Measurements from ENCODE around the gene FBXL14.
A peak's percentile ranks its signal among the peaks of the same experiment; 100 is the strongest.

FBXL14 gene

GRCh38 chr12:1592444-1593173 is 1.8 kb downstream of the FBXL14 start:
- DNase-seq, result no peak

- no peak for DNase-seq
Observed at GRCh38 chr12:1591543-1591942, 2.8 kb downstream of the FBXL14 start.

GRCh38 chr12:1591034-1591433 is 3.3 kb downstream of the FBXL14 start:
- no peak for DNase-seq

GRCh38 chr12:1590221-1590979 is 4.0 kb downstream of the FBXL14 start:
- DNase-seq, result no peak

- DNase-seq, result no peak
Observed at GRCh38 chr12:1588575-1588947, 5.8 kb downstream of the FBXL14 start.

DNA sequence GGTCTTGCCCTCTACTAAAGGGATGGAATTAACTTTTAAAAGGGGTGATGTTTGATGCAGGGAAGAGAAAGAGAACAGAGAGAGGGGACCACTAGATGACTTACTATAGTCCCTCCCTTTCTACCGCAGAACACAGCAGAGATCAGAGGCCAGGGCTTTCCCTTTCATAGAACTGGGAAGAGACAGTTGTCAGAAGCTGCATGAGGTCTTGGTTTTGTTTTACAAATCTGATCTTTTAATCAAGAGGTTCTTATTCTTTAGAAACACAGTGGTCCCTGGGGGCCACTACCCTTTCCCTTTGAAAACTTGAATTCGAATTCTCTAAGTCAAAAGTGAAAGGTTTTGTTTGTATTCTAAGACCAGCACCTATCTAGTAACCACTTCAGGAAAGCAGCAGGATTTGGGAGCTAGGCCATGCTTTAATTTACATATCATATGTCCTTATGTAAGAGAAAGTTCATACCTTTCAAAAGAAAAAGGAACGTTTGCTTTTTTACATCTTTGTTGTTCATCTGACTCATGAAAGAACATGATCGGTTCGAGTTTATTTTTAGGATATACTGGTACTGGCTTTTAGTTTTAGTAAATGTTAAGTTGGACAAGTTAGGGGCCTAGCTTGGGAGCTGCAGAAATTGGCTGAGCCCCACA is 6.3 kb downstream of the FBXL14 start:
- no peak for DNase-seq

DNA sequence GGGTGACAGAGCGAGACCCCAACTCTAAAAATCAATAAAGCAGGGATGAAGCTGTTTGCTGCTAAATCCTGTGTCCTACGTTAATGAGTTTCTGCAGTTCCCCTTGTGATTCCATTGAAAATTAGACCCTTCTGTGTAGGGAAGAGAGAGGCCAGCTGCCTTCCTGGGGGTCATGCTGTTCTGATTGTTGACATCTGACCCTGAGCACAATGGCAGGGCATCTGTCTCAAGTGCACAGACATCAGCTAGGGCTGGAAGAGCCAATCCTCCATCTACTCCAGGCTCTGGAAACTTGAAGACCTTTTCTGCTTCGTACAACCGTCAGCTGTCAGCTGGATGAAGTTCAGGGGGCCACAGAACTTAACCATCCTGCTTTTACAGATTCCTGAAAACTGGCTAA is 10.1 kb downstream of the FBXL14 start:
- DNase-seq, result no peak

DNA sequence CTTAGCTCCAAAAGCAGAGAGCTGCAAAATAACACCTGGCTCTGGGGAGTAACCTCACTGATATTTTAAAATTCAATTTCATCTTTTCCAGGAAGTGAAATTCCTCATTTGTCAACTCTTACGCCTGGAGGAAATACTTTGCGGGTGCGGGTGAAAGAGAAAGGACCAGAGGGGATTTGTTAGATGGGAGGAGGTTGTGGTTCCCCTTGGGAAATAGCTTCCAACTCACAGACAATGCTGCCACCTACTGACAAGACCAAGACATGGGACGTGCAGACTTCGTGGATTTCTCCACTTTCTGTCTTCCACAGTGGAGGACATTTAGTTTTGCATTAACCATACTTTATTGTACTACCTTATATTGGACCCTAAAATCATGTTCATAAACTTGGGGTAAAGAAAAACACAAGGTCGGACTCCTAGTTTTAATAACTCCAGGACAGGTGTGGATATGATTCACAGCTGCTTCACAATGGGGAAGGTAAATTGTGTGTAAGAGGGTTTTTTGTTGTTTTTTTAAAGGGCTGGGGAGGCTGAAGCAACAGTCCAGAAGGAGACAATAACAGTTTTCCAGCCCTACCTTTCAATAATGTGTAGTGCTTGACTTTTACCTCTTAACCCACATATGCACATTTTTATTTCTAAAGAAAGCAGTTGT is 10.8 kb downstream of the FBXL14 start:
- peak; percentile 30 for DNase-seq

- DNase-seq, result no peak
Observed at GRCh38 chr12:1582709-1583050, 11.7 kb downstream of the FBXL14 start.

DNA sequence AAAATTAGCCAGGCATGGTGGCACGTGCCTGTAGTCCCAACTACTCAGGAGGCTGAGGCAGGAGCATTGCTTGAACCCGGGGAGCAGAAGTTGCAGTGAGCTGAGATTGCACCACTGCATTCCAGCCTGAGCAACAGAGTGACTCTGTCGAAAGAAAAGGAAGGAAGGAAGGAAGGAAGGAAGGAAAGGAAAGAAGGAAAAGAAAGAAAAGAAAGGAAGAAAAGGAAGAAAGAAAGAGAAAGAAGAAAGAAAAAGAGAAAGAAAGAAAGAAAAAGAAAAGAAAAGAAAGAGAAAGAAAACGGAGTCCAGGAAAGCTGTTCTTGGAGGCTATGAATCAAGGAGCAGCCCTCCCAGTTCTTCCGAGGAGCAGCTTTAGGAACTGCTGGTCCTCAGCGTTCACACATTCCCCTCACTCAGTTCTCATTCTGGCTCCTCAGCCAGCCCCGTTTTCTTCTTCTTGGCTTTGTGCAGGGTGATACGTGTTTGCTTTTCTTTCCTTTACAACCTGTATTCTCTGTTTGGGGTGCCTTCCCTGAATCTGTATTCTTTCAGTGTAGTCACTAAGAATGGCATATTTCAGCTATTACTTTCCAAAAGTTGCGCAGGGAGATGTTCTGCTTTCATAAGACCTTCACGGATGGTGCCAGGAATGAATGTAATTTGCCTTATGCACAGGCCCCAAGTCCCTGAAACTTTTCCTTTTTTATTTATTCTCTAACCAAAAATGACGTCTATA is 12.2 kb downstream of the FBXL14 start:
- DNase-seq, result no peak

DNA sequence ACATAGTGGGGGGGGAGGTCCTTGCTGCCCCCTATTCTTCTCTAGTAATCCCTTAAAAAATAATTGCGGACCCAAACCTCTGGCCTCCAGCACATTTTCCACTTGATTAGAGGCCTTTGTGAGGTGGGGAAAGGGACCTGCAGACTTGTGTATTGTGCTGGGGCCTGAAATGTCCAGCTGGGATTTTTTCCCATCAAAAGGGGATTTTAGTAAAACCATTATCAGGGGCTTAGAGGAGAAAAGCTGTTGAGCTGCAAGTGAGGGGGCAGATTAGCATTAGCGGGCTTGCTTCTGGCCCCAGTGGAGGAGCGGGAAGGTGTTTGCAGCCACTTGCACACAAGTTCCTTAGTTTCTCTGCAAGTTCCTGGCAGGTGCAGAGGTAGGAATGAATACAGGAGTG is 13.9 kb downstream of the FBXL14 start:
- no peak for DNase-seq

- DNase-seq, result no peak
Observed at GRCh38 chr12:1579651-1580435, 14.5 kb downstream of the FBXL14 start.

DNA sequence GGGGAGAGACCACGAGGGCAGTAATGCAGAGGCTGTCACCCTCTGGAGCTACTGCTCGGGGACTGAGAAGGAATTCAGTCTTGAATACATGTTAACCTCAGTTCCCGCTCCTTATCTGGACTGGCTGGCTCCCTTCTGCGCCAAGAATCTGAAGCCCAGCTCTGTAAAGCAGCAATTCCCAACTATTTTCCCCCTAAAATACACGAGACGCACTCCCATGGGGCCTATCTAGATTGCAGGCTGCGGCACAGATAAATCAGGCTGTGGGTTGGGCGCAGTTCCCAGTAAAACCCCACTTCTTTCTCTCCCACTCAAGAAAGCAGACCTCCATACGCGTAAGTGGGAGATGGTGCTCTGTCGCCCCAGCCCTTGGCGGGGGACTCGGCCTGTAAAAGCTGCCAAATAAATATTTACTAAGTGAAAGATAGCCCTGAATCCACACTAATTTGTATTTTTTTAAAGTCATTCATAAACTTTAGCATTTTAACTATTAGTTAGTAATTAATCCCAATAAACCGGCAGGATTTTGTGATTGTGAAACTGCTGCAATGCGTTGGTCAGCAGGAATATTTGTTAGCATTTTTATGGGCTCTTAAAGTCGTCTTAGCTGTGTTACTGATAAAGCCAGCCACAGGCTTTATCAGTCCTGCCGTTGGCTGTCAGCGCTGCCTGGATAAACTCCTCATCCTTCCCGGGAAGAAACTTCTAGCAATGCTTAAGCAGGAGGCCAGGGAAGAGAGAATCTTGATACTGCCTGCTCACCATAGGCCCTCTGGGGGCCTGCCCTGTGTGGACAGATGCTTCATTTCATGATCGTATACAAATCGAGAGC is 17.8 kb downstream of the FBXL14 start:
- DNase-seq, result no peak

GRCh38 chr12:1575408-1576401 is 18.7 kb downstream of the FBXL14 start:
- no peak for DNase-seq

DNA sequence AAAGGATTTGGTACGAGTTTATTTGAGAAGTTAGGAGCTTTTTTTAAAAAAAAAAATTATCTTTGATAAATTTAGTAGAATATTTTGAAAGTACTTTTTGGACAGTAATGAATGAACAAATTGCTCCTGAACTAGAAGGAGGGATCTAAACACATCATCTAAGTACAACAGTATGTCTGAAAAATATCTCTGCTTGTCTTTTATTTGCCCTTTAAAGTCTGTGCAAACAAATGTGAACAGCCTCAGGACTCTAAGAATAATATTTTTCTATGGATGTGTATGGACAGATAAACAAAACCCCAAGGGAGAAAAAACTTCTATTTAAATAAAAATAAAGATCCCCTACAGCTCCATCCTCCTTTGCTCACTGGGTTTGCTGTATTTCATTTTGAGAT is 19.5 kb downstream of the FBXL14 start:
- DNase-seq, result no peak

- DNase-seq, result no peak
Observed at GRCh38 chr12:1573960-1574864, 20.2 kb downstream of the FBXL14 start.

GRCh38 chr12:1572731-1573130 is 21.6 kb downstream of the FBXL14 start:
- no peak for DNase-seq

GRCh38 chr12:1567852-1568251 is 26.5 kb downstream of the FBXL14 start:
- DNase-seq, result no peak

Measured in NCI-H187 treated with DMSO at 0.1 percent for 48 hours (cell line).